ELR (cell line): ENCODE data around the gene TNS1.

Experiments
- DNase-seq: peaks from one replicate; pipeline ENCODE4 v3.0.0-alpha.2; 2015; ENCODE audit warnings: low read depth

The TNS1 gene

GRCh38 chr2:217775920-217776503 lies 226.8 kb downstream of the TNS1 start:
- DNase-seq = no peak

GRCh38 chr2:217774232-217774631 lies 228.6 kb downstream of the TNS1 start:
- DNase-seq = no peak

GRCh38 chr2:217773539-217773938 lies 229.3 kb downstream of the TNS1 start:
- no peak for DNase-seq

- DNase-seq = no peak
Observed at GRCh38 chr2:217766356-217766755, 236.4 kb downstream of the TNS1 start.

- no peak for DNase-seq
Observed at GRCh38 chr2:217761645-217762277, 241.0 kb downstream of the TNS1 start.

GRCh38 chr2:217759991-217760390 lies 242.8 kb downstream of the TNS1 start:
- DNase-seq = no peak

GRCh38 chr2:217757108-217757463 lies 245.7 kb downstream of the TNS1 start:
- no peak for DNase-seq

- peak; percentile 58 for DNase-seq
Observed at GRCh38 chr2:217756375-217757107, 246.3 kb downstream of the TNS1 start.

GRCh38 chr2:217755027-217755745 lies 247.6 kb downstream of the TNS1 start:
- DNase-seq = no peak

GRCh38 chr2:217753460-217754200 lies 249.2 kb downstream of the TNS1 start:
- no peak for DNase-seq

GRCh38 chr2:217752714-217753459 lies 249.9 kb downstream of the TNS1 start:
- DNase-seq = no peak

GRCh38 chr2:217751952-217752351 lies 250.8 kb downstream of the TNS1 start:
- DNase-seq = no peak

- DNase-seq = no peak
Observed at GRCh38 chr2:217751192-217751591, 251.6 kb downstream of the TNS1 start.
